Stimulated activated CD4-positive, alpha-beta T cell treated with anti-CD3 and anti-CD28 coated beads, Interleukin-2, amount 100 ng/mL, for 48 hours (primary cell): Measurements from ENCODE around the gene LSM8.
"Not testable (repeated sequence)": the region's sequence is repeated elsewhere in the genome, so short reads cannot be mapped to it uniquely, and the experiment has no call there.

Experiments
- DNase-seq, 2 donors: peaks; one replicate each; pipeline ENCODE4 v3.0.0-alpha.2; 2020

The LSM8 gene

GRCh38 chr7:118183786-118184564 is at the start of gene LSM8:
Gene LSM8 (plus strand): TSS chr7:118184164. CDS start chr7:118184224, 60 bp downstream.
- DNase-seq: peak; percentile 89 to 94

- not testable (repeated sequence) for DNase-seq
Measured at GRCh38 chr7:118134420-118134819, 49.5 kb upstream of the LSM8 start.

GRCh38 chr7:118140468-118140867 is 43.5 kb upstream of the LSM8 start:
- no peak for DNase-seq

GRCh38 chr7:118142012-118142411 is 42.0 kb upstream of the LSM8 start:
- DNase-seq: no peak

DNA sequence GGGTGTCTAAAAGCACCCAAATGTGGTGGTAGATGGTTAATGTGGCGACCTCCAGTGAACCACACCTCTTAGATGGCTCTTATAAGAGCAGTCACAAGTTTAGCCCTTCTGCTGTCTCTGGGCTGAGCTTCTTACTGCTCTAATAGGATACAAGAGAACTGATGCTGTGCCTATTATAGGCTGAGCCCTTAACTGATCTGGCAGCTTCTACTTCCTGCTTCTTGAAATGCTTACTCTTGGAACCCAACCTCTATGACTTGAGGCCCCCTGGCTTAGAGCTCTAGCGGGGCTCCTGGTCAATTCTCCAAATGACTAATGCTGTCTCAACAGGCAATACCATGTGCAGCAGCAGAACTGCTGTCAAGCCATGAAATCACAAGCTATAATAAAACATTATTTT is 35.0 kb upstream of the LSM8 start:
- DNase-seq: no peak

- DNase-seq: no peak
Measured at GRCh38 chr7:118149394-118149793, 34.6 kb upstream of the LSM8 start.

- no peak for DNase-seq
Measured at GRCh38 chr7:118151671-118152070, 32.3 kb upstream of the LSM8 start.

DNA sequence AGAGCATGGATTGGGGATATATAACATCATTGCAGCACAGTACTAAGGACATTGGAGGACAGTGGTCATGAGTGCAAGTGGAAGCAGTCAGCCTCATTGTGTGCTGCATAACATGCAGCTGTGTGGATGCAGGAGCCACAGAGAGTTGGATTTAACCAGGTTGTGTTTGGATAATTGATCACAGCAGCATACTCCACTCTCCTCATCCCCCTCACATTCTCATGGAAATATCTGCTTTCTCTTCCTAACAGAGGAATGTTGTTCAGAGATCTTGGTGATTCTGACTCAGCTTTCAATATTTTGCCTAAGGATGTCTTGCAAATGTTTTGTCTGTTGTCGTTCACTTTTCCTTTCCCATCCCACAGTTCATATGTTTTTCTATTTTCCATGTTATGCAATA is 31.8 kb upstream of the LSM8 start:
- DNase-seq: no peak

DNA sequence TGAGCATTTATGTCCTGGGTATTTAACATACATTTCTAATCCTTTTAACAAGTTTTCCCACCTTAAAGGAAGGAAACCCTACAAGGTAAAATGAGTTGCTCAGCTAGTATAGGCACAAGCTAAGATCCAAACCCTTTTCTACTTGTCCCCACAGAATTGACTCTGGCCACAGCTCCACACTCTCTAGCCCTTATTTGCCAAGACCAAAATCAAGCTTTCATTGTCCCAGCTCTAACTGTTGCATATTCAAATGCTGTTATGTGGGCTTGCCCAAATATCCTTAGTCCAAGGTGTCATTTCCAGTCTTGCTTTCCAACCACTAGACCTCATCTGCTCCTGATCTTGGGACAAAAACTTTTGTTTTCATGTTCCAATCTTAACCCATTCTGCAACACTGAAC is 31.3 kb upstream of the LSM8 start:
- no peak for DNase-seq

DNA sequence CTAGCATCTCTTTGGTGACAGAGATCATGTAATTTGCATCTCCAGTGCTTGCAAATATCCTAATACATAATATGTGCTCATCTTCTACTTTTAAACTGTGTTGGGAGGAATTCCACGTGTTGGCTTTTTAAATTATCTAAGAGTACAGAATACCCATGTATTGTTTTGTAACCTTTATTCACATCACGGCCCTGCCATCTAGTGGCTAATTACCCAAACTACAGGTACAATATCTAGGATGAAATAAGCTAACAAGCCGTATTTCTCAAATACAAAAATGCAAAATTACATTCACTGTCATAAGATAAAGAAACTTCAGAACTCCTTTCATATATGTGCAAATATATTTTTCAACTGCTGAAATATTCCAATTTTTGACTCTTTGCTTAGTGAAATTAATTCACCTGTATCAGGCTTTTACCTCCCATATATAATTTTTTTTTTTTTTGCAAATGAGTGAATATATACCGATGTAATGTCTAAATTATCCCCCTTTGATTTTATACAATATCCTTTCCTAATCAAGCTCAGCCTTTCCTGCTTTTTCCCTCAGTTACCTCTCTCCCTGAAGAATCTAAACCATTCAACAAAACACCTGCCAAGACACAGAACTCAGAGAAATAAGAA is 30.3 kb upstream of the LSM8 start:
- DNase-seq: peak; percentile 6 to 15

DNA sequence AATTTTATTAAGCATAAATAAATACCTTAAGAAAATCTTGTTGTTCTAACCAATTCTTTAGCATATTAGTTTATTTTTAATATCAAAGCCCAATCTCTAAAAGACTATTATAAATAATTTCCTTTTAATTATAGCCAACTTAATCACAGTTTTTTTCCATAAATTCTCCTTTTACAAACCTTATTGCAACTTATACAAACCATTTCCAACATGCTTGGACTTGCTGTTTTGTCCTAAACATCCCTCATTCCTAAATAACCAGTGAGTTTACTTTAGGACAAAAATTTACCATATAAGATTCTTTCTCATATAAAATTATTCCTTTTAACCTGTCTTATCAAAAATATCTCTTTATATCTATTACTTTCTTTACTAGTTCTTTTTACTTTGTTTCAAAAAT is 25.2 kb upstream of the LSM8 start:
- DNase-seq: no peak

DNA sequence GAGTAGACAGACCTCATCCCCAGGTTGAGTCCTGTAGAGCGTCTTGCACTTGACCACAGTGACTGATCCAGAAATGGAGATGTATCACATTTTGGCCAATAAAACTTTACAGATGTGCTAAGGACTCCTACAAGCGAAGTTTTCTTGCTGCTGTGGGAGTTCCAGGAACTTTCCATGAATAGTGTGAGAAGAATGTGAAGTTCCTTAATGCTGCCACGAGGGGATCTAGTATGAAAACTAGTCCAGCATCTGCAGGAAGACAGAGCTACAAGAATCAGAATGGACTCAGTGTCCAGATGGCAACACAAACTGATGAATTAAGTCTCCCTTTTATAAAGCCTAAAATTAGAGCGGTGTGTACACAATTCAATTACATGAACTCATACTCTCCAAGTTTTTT is 14.8 kb upstream of the LSM8 start:
- no peak for DNase-seq

DNA sequence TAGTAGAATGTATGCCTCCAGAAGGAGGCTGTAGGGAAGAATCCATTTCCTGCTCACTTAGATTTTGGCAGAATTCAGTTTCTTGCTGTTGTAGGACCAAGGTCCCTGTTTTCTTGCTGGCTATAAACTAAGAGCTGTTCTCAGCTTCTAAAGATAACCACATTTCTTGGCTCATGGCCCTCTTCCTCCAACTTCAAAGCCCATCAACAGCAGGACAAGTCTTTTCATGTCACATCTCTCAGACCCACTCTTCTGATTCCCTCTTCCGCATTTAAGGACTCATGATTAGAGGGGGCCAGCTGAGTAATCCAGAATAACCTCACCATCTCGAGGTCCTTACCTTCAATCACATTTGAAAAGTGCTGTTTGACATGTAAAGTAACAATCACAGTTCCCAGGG is 8.2 kb upstream of the LSM8 start:
- DNase-seq: no peak

GRCh38 chr7:118179191-118179590 is 4.8 kb upstream of the LSM8 start:
- no peak for DNase-seq

DNA sequence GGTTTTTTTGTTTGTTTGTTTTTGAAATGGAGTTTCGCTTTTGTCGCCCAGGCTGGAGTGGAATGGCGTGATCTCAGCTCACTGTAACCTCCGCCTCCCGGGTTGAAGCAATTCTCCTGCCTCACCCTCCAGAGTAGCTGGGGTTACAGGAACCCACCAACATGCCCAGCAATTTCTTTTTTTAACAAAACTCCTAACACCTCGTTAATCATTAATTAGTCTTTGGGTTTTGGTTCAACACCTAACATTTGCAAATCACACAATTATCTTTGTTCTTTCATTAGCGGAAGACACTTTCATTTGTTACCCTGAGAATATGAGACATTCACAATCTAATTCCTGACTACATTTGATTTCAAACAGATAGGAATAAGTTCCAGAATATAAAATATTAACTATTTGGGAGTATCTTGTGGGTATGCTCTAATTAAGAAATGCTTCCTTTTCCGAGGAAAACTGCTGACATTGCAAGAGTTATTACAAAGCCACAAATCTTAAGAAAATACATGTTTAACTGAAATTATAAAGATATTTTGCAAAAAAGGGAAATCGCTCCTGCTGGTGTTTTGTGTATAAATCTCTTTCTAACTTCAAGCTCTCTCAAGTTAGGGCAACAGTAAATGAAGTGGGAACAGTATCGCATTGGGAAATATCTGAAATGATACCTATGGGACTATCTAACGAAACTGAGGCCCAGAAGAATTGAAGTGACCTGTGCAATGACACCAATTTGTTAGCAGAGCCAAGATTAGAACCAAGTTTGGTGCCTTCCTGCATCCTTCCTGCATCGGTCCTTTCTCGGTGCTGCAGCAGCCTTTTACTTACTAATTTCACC is 1.2 kb upstream of the LSM8 start:
- peak in 1 of 2 donors; percentile 5 for DNase-seq

DNA sequence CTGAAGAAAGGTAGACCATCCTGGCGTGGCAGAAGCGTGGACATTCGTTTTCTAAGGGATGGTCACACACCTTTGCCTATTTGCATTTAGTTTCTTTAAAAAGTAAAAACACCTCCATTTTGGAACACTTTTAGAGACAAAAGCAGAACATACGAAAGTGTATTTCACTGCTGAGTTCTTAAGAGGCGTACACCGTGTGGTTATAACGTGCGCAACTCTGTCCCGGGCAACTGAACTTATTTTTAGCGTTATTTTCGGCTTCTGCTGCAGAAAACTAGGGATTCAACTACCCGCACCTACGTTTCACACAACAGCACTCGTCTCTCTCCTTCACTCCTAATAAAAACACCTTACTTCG is 557 bp upstream of the LSM8 start:
- no peak for DNase-seq

- no peak for DNase-seq
Measured at GRCh38 chr7:118184565-118184940, 589 bp downstream of the LSM8 start.

- DNase-seq: no peak
Measured at GRCh38 chr7:118185163-118185860, 1.3 kb downstream of the LSM8 start.

DNA sequence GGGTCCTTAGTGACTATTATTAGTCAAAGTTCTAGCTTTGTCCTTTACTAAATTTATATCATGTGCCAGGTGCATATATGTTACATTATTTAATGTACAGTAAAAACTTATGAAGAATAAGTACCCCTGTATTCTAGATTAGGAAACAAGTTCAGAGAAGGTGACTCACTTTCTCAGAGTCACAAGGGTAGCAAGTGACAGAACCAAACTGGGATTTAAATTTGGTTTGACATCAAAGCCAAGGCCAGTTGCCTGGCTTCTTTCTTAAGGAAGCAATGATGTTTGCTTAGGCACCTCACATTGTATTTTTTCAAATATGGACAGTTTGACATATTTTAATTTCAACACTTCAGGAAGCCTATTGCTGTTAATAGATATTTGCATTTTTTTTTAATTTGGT is 2.5 kb downstream of the LSM8 start:
- DNase-seq: no peak

DNA sequence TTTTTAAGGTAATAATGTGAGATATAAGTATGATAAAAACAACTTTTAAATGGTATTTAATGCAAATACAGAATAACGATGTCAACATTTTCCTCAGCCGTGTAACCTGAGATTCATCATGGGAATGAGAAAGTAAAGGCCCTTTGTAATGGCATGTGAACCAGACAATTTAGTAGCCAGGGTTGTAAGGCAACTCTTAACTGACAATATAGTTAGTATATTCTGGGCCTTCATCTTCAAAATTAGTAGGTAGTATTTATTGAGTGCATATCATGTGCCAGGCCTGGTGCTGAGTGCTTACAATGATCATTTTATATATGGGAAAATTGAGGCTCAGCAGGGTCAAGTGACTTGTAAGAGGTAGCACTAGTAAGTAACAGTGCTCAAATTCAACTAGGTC is 10.6 kb downstream of the LSM8 start:
- DNase-seq: no peak

- peak; percentile 48 to 62 for DNase-seq
Measured at GRCh38 chr7:118195837-118196474, 12.0 kb downstream of the LSM8 start.

- DNase-seq: no peak
Measured at GRCh38 chr7:118202061-118202460, 18.1 kb downstream of the LSM8 start.
